H1 (cell line): ENCODE results near the gene RAD50.

ENCODE experiments used
- BACH1 ChIP-seq: IDR thresholded peaks from 2 replicates; pipeline ENCODE4 v1.6.1; 2012; ENCODE audit warnings: low read length, improper control_type of control experiment
- CEBPB ChIP-seq: IDR thresholded peaks from 2 replicates; pipeline ENCODE4 v1.6.1; 2012; ENCODE audit warnings: low read depth, low read length
- CHD2 ChIP-seq: IDR thresholded peaks from 2 replicates; pipeline ENCODE4 v1.6.1; 2012; ENCODE audit warnings: low read length, improper control_type of control experiment
- EZH2 ChIP-seq: fragments of 200-600 bp; sonication (generic); IDR thresholded peaks from 2 replicates; pipeline ENCODE4 v1.7.1; 2012; ENCODE audit warnings: low read depth, mild to moderate bottlenecking, moderate library complexity, low read length, inconsistent platforms; ENCODE audit not compliant: severe bottlenecking
- GABPA ChIP-seq: IDR thresholded peaks from 2 replicates; pipeline ENCODE4 v1.6.1; 2011; ENCODE audit warnings: mild to moderate bottlenecking, low read length, moderate library complexity, borderline replicate concordance; ENCODE audit not compliant: insufficient read depth
- JUN ChIP-seq: IDR thresholded peaks from 2 replicates; pipeline ENCODE4 v1.6.1; 2011; ENCODE audit warnings: low read depth, mild to moderate bottlenecking, improper control_type of control experiment, low read length
- NANOG ChIP-seq: IDR thresholded peaks from 2 replicates; pipeline ENCODE4 v1.6.1; 2011; ENCODE audit warnings: low read length, low read depth, mild to moderate bottlenecking, inconsistent platforms; ENCODE audit not compliant: insufficient read depth, poor library complexity, severe bottlenecking
- POLR2A ChIP-seq, 2 experiments: IDR thresholded peaks; 1 replicate in 1 of 2; 2 replicates in 1 of 2; pipeline ENCODE4 v1.6.1; 2011; ENCODE audit warnings: low read depth in 2 of 2, low read length in 2 of 2, mild to moderate bottlenecking in 2 of 2; ENCODE audit errors: control extremely low read depth in 1 of 2
- POLR2AphosphoS5 ChIP-seq: IDR thresholded peaks from 2 replicates; pipeline ENCODE4 v1.6.1; 2011; ENCODE audit warnings: low read depth, low read length
- SP1 ChIP-seq: IDR thresholded peaks from 2 replicates; pipeline ENCODE4 v1.6.1; 2011; ENCODE audit warnings: low read depth, low read length
- SRF ChIP-seq: IDR thresholded peaks from 2 replicates; pipeline ENCODE4 v1.6.1; 2011; ENCODE audit warnings: mild to moderate bottlenecking, low read depth, low read length, moderate library complexity
- YY1 ChIP-seq: IDR thresholded peaks from 2 replicates; pipeline ENCODE4 v1.6.1; 2011; ENCODE audit warnings: low read depth, mild to moderate bottlenecking, low read length
- TF ChIP-seq, protein P1 (sequence below), 3 experiments: IDR thresholded peaks; 1 replicate in 2 of 3; 2 replicates in 1 of 3; pipeline versions ENCODE4 v1.5.1 to v1.6.1; 2011; ENCODE audit warnings: low read length in 3 of 3, mild to moderate bottlenecking in 3 of 3, inconsistent platforms in 2 of 3, low read depth in 1 of 3, moderate library complexity in 1 of 3; ENCODE audit not compliant: insufficient read depth in 1 of 3; ENCODE audit errors: control extremely low read depth in 1 of 3
- TF ChIP-seq, protein P2 (sequence below): fragments of 300-600 bp; sonication (generic); IDR thresholded peaks from 2 replicates; pipeline ENCODE4 v1.7.1; 2012; ENCODE audit warnings: low read length, moderate library complexity, mild to moderate bottlenecking, inconsistent platforms; ENCODE audit not compliant: insufficient replicate concordance

DNA sequence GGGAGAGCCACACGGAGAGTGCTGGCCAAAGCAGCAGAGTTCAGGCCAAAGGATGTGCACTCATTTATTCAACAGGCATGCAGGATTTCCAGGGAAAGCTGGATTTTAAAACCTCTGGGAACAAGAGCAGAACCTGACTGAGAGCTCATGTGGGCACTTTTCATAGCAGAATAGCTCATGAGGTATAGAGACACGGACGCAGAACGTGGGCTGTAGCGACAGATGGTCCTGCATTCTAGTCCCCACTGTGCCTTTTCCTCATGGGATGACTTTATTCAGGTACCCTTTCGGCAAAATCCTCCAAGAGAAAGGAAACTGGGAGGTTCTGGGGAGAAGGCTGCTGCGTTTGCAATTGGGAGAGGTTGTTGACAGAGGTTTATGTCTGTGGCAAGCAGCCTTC, 122.4 kb downstream of the RAD50 start:
- TF ChIP-seq, protein P1, sequence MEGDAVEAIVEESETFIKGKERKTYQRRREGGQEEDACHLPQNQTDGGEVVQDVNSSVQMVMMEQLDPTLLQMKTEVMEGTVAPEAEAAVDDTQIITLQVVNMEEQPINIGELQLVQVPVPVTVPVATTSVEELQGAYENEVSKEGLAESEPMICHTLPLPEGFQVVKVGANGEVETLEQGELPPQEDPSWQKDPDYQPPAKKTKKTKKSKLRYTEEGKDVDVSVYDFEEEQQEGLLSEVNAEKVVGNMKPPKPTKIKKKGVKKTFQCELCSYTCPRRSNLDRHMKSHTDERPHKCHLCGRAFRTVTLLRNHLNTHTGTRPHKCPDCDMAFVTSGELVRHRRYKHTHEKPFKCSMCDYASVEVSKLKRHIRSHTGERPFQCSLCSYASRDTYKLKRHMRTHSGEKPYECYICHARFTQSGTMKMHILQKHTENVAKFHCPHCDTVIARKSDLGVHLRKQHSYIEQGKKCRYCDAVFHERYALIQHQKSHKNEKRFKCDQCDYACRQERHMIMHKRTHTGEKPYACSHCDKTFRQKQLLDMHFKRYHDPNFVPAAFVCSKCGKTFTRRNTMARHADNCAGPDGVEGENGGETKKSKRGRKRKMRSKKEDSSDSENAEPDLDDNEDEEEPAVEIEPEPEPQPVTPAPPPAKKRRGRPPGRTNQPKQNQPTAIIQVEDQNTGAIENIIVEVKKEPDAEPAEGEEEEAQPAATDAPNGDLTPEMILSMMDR (IDR thresholded peaks at IDR 0.05; ENCODE audit: control extremely low read depth in 1 of 3, insufficient read depth in 1 of 3, low read depth in 1 of 3, low read length in 3 of 3) = no peak
- TF ChIP-seq GABPA (no peak), YY1 (no peak), EZH2 (no peak), SRF (no peak), NANOG (no peak), BACH1 (no peak), SP1 (no peak), CEBPB (no peak), POLR2AphosphoS5 (no peak), JUN (no peak), CHD2 (no peak), POLR2A (IDR thresholded peaks at IDR 0.05; ENCODE audit: control extremely low read depth in 1 of 2, low read depth in 2 of 2, low read length in 2 of 2) (no peak)
- TF ChIP-seq, protein P2, sequence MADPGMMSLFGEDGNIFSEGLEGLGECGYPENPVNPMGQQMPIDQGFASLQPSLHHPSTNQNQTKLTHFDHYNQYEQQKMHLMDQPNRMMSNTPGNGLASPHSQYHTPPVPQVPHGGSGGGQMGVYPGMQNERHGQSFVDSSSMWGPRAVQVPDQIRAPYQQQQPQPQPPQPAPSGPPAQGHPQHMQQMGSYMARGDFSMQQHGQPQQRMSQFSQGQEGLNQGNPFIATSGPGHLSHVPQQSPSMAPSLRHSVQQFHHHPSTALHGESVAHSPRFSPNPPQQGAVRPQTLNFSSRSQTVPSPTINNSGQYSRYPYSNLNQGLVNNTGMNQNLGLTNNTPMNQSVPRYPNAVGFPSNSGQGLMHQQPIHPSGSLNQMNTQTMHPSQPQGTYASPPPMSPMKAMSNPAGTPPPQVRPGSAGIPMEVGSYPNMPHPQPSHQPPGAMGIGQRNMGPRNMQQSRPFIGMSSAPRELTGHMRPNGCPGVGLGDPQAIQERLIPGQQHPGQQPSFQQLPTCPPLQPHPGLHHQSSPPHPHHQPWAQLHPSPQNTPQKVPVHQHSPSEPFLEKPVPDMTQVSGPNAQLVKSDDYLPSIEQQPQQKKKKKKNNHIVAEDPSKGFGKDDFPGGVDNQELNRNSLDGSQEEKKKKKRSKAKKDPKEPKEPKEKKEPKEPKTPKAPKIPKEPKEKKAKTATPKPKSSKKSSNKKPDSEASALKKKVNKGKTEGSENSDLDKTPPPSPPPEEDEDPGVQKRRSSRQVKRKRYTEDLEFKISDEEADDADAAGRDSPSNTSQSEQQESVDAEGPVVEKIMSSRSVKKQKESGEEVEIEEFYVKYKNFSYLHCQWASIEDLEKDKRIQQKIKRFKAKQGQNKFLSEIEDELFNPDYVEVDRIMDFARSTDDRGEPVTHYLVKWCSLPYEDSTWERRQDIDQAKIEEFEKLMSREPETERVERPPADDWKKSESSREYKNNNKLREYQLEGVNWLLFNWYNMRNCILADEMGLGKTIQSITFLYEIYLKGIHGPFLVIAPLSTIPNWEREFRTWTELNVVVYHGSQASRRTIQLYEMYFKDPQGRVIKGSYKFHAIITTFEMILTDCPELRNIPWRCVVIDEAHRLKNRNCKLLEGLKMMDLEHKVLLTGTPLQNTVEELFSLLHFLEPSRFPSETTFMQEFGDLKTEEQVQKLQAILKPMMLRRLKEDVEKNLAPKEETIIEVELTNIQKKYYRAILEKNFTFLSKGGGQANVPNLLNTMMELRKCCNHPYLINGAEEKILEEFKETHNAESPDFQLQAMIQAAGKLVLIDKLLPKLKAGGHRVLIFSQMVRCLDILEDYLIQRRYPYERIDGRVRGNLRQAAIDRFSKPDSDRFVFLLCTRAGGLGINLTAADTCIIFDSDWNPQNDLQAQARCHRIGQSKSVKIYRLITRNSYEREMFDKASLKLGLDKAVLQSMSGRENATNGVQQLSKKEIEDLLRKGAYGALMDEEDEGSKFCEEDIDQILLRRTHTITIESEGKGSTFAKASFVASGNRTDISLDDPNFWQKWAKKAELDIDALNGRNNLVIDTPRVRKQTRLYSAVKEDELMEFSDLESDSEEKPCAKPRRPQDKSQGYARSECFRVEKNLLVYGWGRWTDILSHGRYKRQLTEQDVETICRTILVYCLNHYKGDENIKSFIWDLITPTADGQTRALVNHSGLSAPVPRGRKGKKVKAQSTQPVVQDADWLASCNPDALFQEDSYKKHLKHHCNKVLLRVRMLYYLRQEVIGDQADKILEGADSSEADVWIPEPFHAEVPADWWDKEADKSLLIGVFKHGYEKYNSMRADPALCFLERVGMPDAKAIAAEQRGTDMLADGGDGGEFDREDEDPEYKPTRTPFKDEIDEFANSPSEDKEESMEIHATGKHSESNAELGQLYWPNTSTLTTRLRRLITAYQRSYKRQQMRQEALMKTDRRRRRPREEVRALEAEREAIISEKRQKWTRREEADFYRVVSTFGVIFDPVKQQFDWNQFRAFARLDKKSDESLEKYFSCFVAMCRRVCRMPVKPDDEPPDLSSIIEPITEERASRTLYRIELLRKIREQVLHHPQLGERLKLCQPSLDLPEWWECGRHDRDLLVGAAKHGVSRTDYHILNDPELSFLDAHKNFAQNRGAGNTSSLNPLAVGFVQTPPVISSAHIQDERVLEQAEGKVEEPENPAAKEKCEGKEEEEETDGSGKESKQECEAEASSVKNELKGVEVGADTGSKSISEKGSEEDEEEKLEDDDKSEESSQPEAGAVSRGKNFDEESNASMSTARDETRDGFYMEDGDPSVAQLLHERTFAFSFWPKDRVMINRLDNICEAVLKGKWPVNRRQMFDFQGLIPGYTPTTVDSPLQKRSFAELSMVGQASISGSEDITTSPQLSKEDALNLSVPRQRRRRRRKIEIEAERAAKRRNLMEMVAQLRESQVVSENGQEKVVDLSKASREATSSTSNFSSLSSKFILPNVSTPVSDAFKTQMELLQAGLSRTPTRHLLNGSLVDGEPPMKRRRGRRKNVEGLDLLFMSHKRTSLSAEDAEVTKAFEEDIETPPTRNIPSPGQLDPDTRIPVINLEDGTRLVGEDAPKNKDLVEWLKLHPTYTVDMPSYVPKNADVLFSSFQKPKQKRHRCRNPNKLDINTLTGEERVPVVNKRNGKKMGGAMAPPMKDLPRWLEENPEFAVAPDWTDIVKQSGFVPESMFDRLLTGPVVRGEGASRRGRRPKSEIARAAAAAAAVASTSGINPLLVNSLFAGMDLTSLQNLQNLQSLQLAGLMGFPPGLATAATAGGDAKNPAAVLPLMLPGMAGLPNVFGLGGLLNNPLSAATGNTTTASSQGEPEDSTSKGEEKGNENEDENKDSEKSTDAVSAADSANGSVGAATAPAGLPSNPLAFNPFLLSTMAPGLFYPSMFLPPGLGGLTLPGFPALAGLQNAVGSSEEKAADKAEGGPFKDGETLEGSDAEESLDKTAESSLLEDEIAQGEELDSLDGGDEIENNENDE = no peak
